Right atrium auricular region (tissue), 2 donors: ENCODE results near the gene SELENOM. TPM values are rescaled to one million over a fixed set of nuclear protein-coding genes. Genes with fewer than 3 reads are reported as not detected.

ENCODE experiments used
- DNase-seq: peaks from one replicate; pipeline ENCODE4 v3.0.0-alpha.2; 2019; ENCODE audit warnings: low spot score
- H3K27ac ChIP-seq, 2 donors: fragments of 200-600 bp; sonication (generic); 1 replicate in 1 of 2; 2 replicates in 1 of 2; pipeline ENCODE4 v1.5.1; 2016 to 2019
- H3K27me3 ChIP-seq, 2 donors: fragments of 200-600 bp; sonication (generic); one replicate each; pipeline versions ENCODE4 v1.5.1 to v1.6.0; 2017 to 2019
- H3K36me3 ChIP-seq: fragments of 200-600 bp; sonication (generic); one replicate; pipeline ENCODE4 v1.5.1; 2016
- H3K4me1 ChIP-seq, 2 donors: fragments of 200-600 bp; sonication (generic); one replicate each; pipeline versions ENCODE4 v1.5.1 to v1.6.0; 2017 to 2019
- H3K4me3 ChIP-seq, 2 donors: fragments of 200-600 bp; sonication (generic); 1 replicate in 1 of 2; 2 replicates in 1 of 2; pipeline ENCODE4 v1.5.1; 2017 to 2019; ENCODE audit warnings: mild to moderate bottlenecking in 1 of 2, moderate library complexity in 1 of 2
- H3K9me3 ChIP-seq, 2 donors: fragments of 200-600 bp; sonication (generic); one replicate each; pipeline ENCODE4 v1.5.1; 2019
- CTCF ChIP-seq, 2 donors: fragments of 200-600 bp; sonication (generic); IDR thresholded peaks; one replicate each; pipeline ENCODE4 v1.5.1; 2019; ENCODE audit warnings: antibody characterized with exemption in 2 of 2
- total RNA-seq, 2 donors: library from RNA; depleted of rRNA; stranded (reverse); fragments of >200 nt; gene quantifications; one replicate each; pipeline ENCODE4 v1.1.0, GENCODE V29; 2016

SELENOM gene
- total RNA-seq, 2 donors from 2014 or later, result 133 to 358 TPM

GRCh38 chr22:31142285-31142684 lies 34.9 kb upstream of the SELENOM start:
- Histone ChIP-seq H3K27me3 (no peaks in the 10 kb centered on the region), H3K9me3 (no peaks in the 10 kb centered on the region), H3K27ac (no peak overlapping the region), H3K4me3 (no peak overlapping the region), H3K36me3 (no peaks in the 10 kb centered on the region), H3K4me1 (peaks cover 0 to 12% of the 10 kb centered on the region in 2 donors)
- DNase-seq, result no peak
- TF ChIP-seq CTCF (IDR thresholded peaks at IDR 0.05), result no peak

- Histone ChIP-seq H3K27me3 (no peaks in the 10 kb centered on the region), H3K9me3 (no peaks in the 10 kb centered on the region), H3K4me1 (peaks cover 0 to 12% of the 10 kb centered on the region in 2 donors), H3K27ac (no peak overlapping the region), H3K4me3 (no peak overlapping the region), H3K36me3 (no peaks in the 10 kb centered on the region)
- no peak for TF ChIP-seq CTCF (IDR thresholded peaks at IDR 0.05)
- DNase-seq, result no peak
Observed at GRCh38 chr22:31141551-31141950, 34.2 kb upstream of the SELENOM start.

- H3K4me3 ChIP-seq, result no peak overlapping the region
- H3K36me3 ChIP-seq, result no peaks in the 10 kb centered on the region
- no peak for TF ChIP-seq CTCF (IDR thresholded peaks at IDR 0.05)
- no peaks in the 10 kb centered on the region for H3K27me3 ChIP-seq
- no peaks in the 10 kb centered on the region for H3K9me3 ChIP-seq
- DNase-seq, result no peak
- H3K4me1 ChIP-seq, result peaks cover 0 to 12% of the 10 kb centered on the region in 2 donors
- H3K27ac ChIP-seq, result no peak overlapping the region
Observed at GRCh38 chr22:31140746-31141145, 33.4 kb upstream of the SELENOM start.

GRCh38 chr22:31139866-31140716 lies 32.7 kb upstream of the SELENOM start, which contains the start of gene PLA2G3:
Gene PLA2G3 (minus strand): TSS chr22:31140508. CDS start chr22:31140354, 154 bp downstream.
- Histone ChIP-seq H3K4me1 (peaks cover 0 to 12% of the 10 kb centered on the region in 2 donors), H3K27ac (no peak within 1 kb of the TSS), H3K9me3 (no peaks in the 10 kb centered on the region), H3K36me3 (no peaks in the 10 kb centered on the region), H3K27me3 (no peaks in the 10 kb centered on the region), H3K4me3 (no peak within 1 kb of the TSS)
- no peak for DNase-seq
- no peak for TF ChIP-seq CTCF (IDR thresholded peaks at IDR 0.05)

GRCh38 chr22:31139066-31139465 lies 31.7 kb upstream of the SELENOM start:
- DNase-seq, result no peak
- no peak overlapping the region for H3K27ac ChIP-seq
- no peaks in the 10 kb centered on the region for H3K9me3 ChIP-seq
- no peak overlapping the region for H3K4me3 ChIP-seq
- no peaks in the 10 kb centered on the region for H3K36me3 ChIP-seq
- H3K4me1 ChIP-seq, result peaks cover 0 to 12% of the 10 kb centered on the region in 2 donors
- no peaks in the 10 kb centered on the region for H3K27me3 ChIP-seq
- no peak for TF ChIP-seq CTCF (IDR thresholded peaks at IDR 0.05)
